Measurements from ENCODE around the gene DTYMK. TPM values are rescaled to one million over a fixed set of nuclear protein-coding genes. Genes with fewer than 3 reads are reported as not detected.

DTYMK gene
- total and polyA plus RNA-seq, 12 donors: 10.4 to 40.4 (median 20.6) TPM

GRCh38 chr2:241680044-241680443 lies 6.6 kb downstream of the DTYMK start:
- Histone ChIP-seq H3K9me3 (replicated peaks in 1 of 3) (no peaks in the 10 kb centered on the region), H3K4me3 (no peak overlapping the region), H3K36me3 (replicated peaks in 1 of 2) (peaks cover 0 to 22% of the 10 kb centered on the region in 2 donors), H3K27ac (peak overlapping the region in 1 of 5 donors; percentile 78), H3K27me3 (no peaks in the 10 kb centered on the region), H3K4me1 (replicated peaks in 1 of 2) (peaks cover 0 to 9% of the 10 kb centered on the region in 2 donors)
- intact Hi-C loops (cut with DNase I): no loop called here
- TF ChIP-seq POLR2A (IDR thresholded peaks at IDR 0.05) (no peak), CTCF (IDR thresholded peaks at IDR 0.05) (no peak)
- DNase-seq: peak in 6 of 7 donors; percentile 33 to 67 (median 56)
- 41 to 71% (median 54%) methylated on average over 10 to 12 of the region's 12 CpGs for WGBS, 4 donors

- H3K27ac ChIP-seq: no peak overlapping the region
- no peaks in the 10 kb centered on the region for H3K9me3 ChIP-seq (replicated peaks in 1 of 3)
- intact Hi-C loops (cut with DNase I): no loop called here
- peaks cover 0 to 22% of the 10 kb centered on the region in 2 donors for H3K36me3 ChIP-seq (replicated peaks in 1 of 2)
- H3K4me1 ChIP-seq (replicated peaks in 1 of 2): peaks cover 0 to 9% of the 10 kb centered on the region in 2 donors
- no peak overlapping the region for H3K4me3 ChIP-seq
- no peak for DNase-seq
- TF ChIP-seq POLR2A (IDR thresholded peaks at IDR 0.05) (no peak), CTCF (IDR thresholded peaks at IDR 0.05) (no peak)
- 90 to 96% (median 95%) methylated on average over 18 to 22 of the region's 22 CpGs for WGBS, 4 donors
- H3K27me3 ChIP-seq: no peaks in the 10 kb centered on the region
Observed at GRCh38 chr2:241678784-241679540, 7.7 kb downstream of the DTYMK start.

DNA sequence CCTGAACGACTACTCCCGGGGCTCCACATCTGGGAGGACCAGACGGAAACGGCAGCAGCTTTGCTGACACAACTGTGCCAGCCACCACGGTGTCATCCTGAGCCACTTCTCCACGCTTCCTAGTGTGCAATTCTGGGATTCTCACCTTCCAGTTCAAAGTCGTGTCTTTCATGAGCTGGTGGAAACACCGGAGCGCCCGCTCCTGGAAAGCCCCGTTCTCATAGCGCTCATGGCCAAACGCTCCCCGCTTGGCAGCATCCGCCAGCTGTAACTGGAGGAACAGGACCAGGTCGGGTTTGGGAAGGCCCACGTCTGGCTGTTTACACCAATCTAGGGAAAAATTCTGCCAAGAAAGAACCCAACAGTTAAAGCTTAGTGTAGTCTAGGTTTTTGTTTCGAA lies 8.3 kb downstream of the DTYMK start:
- TF ChIP-seq POLR2A (IDR thresholded peaks at IDR 0.05): no peak
- no peak for TF ChIP-seq CTCF (IDR thresholded peaks at IDR 0.05)
- Histone ChIP-seq H3K27ac (no peak overlapping the region), H3K36me3 (replicated peaks in 1 of 2) (peaks cover 0 to 22% of the 10 kb centered on the region in 2 donors), H3K4me1 (replicated peaks in 1 of 2) (peaks cover 0 to 9% of the 10 kb centered on the region in 2 donors), H3K27me3 (no peaks in the 10 kb centered on the region), H3K4me3 (no peak overlapping the region), H3K9me3 (replicated peaks in 1 of 3) (no peaks in the 10 kb centered on the region)
- intact Hi-C loops (cut with DNase I): no loop called here
- WGBS, 4 donors: 93 to 97% (median 94%) methylated on average over 18 of the region's 18 CpGs
- DNase-seq: no peak

DNA sequence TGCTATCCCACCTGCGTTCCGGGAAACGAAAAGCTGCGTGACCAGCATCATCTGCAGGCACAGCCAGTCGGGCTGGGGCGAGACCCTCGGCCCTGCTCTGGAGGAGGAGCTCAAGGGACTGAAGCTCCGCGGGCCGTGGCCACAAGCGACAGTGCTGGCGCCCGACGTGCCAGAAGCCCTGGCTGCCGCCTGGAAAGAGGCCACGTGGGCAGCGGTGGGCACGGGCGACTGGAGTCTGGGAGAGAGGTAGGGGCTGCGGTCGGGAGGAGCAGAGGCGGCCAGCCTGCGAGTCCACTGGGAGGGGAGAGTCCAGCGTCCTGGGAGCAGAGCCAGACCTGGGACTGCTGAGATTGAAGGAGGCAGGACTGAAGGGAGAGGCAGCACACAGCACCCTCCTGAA lies 9.2 kb downstream of the DTYMK start:
- Histone ChIP-seq H3K9me3 (replicated peaks in 1 of 3) (no peaks in the 10 kb centered on the region), H3K4me3 (no peak overlapping the region), H3K27me3 (no peaks in the 10 kb centered on the region), H3K36me3 (replicated peaks in 1 of 2) (peaks cover 0 to 24% of the 10 kb centered on the region in 2 donors), H3K27ac (no peak overlapping the region), H3K4me1 (replicated peaks in 1 of 2) (peaks cover 0 to 9% of the 10 kb centered on the region in 2 donors)
- 91 to 96% (median 94%) methylated on average over 20 to 24 of the region's 24 CpGs for WGBS, 4 donors
- TF ChIP-seq CTCF (IDR thresholded peaks at IDR 0.05) (no peak), POLR2A (IDR thresholded peaks at IDR 0.05) (no peak)
- intact Hi-C loops (cut with DNase I): no loop called here
- no peak for DNase-seq
